Measurements from ENCODE around the gene NPM3.

Gene NPM3

DNA sequence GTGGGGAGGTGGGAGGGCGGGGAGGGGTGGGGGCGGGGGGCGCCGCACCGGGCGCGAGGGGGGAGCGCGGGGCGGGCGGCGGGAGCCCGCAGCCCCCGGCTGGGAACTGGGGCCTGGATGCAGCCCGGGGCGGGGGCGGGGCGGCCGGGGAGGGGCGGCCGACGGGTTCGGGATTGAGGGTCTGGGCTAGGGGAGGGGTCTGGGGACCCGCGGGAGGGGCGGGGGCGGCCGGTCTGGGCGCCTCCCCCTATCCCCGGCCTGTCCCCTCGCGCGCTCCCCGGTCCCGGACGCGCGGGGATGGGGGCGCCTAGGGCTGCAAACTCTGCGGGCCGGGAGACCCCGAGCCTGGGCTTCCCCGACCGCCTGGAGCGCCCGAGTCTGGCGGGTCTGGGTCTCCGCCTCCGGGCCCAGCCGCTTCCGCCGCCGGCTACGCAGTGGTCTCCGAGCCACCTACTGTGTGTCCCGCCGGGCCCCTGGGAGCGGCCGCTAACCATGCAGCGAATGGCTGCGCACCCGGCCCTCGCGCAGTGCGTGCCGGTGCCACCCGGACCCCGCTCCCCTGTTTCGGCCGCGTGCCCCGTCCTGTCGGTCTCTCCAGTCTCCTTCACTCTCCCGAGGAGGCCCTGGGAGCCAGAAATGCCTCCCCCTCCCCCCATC, 7.0 kb downstream of the NPM3 start:
- TF ChIP-seq JUND (IDR thresholded peaks at IDR 0.05; ENCODE audit: low read depth): no peak
- in situ Hi-C loops (cut with HindIII; ENCODE audit: low pct_unique_long_range_greater_than_20kb, low sequenced_read_pairs): no loop called here
- no peak for DNase-seq (ENCODE audit: low read depth in 1 of 2, low spot score in 1 of 2)

GRCh38 chr10:101775273-101776160, 7.7 kb downstream of the NPM3 start, which contains the start of gene FGF8:
TSS of gene FGF8 (minus strand) at chr10:101776114. CDS start at chr10:101775900, 214 bp downstream.
- no peak for TF ChIP-seq JUND (IDR thresholded peaks at IDR 0.05; ENCODE audit: low read depth)
- in situ Hi-C loops (cut with HindIII; ENCODE audit: low pct_unique_long_range_greater_than_20kb, low sequenced_read_pairs): no loop called here
- DNase-seq (ENCODE audit: low read depth in 1 of 2, low spot score in 1 of 2): no peak

DNA sequence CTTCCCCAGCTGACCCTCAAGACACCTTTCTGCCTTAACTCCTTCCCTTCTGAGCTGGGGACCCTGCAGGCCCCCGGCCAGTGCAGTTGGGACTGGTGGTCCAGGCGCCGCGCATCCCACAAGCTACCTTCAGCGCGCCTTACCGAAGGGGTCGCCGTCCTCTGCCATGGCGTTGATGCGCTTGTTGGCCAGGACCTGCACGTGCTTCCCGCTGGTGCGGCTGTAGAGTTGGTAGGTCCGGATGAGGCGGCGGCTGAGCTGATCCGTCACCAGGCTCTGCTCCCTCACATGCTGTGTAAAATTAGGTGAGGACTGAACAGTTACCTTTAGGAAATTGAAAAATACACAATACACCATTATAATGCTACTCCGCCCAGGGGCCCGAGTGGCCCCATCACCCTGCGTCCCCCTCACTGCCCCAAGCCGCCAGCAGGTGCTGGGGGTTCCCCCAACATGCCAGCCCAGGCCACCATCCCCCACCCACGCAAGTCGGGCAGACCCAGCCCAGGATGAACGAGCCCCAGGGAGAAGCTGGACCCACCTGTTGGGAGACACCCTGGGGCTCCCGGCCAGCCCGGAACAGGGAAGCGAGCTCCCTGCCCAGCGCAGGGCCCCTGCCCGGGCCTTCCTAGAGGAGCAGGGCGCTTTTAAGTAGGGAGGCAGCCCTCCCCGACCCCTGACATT, 8.5 kb downstream of the NPM3 start:
- no peak for TF ChIP-seq JUND (IDR thresholded peaks at IDR 0.05; ENCODE audit: low read depth)
- in situ Hi-C loops (cut with HindIII; ENCODE audit: low pct_unique_long_range_greater_than_20kb, low sequenced_read_pairs): no loop called here
- DNase-seq (ENCODE audit: low read depth in 1 of 2, low spot score in 1 of 2): no peak

GRCh38 chr10:101773923-101774588, 9.2 kb downstream of the NPM3 start:
- TF ChIP-seq JUND (IDR thresholded peaks at IDR 0.05; ENCODE audit: low read depth): no peak
- in situ Hi-C loops (cut with HindIII; ENCODE audit: low pct_unique_long_range_greater_than_20kb, low sequenced_read_pairs): no loop called here

DNA sequence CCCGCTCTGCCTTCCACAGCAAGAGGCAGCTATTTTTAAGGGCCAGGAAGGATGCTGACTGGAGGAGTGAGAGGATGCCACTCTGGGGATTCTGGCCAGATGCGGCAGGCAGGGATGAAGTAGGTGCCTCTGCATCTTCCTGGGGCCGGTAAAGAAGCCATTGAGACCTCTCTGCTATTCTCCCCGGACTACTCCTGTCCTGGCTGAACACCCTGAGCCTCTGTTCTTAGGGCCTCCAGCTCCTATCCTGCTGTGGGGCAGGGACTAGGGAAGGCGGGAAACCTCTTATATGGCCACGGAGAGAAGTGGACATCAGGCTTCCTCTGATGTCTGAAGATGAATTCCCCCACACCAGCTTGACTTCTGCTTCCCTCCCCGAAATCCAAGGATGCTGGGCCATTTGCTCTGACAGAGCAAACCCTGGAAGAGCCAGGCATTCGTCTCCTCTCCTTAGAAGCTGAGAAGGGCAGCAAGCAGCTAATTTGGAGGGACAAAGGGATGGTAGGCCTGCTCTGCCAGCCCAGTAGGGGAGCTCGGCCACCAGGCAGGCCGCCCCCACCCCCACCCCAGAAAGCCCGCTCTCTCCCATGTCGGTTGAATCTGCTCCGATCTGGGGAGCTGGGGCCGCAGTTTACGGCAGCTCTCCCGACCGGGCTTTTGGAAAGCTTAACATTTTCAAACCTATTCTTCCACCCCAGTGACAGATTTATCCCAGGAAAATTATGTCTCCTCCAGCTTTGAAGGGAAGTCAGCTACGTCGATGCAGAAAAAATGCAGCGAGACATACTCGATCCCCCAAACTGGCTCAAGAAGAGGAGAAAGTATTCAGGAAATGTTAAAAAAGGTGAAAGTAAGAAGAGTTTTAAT, 10.1 kb downstream of the NPM3 start:
- no peak for TF ChIP-seq JUND (IDR thresholded peaks at IDR 0.05; ENCODE audit: low read depth)
- in situ Hi-C loops (cut with HindIII; ENCODE audit: low pct_unique_long_range_greater_than_20kb, low sequenced_read_pairs): no loop called here
- DNase-seq (ENCODE audit: low read depth in 1 of 2, low spot score in 1 of 2): no peak

More at GRCh38 chr10:101773923-101774588, 9.2 kb downstream of the NPM3 start:
- no peak for DNase-seq (ENCODE audit: low read depth in 1 of 2, low spot score in 1 of 2)

- DNase-seq (ENCODE audit: low read depth in 1 of 2, low spot score in 1 of 2): no peak
- in situ Hi-C loops (cut with HindIII; ENCODE audit: low pct_unique_long_range_greater_than_20kb, low sequenced_read_pairs): no loop called here
- no peak for TF ChIP-seq JUND (IDR thresholded peaks at IDR 0.05; ENCODE audit: low read depth)
Observed at GRCh38 chr10:101772017-101772894, 11.0 kb downstream of the NPM3 start.

GRCh38 chr10:101771380-101771779, 11.9 kb downstream of the NPM3 start:
- in situ Hi-C loops (cut with HindIII; ENCODE audit: low pct_unique_long_range_greater_than_20kb, low sequenced_read_pairs): no loop called here
- no peak for DNase-seq (ENCODE audit: low read depth in 1 of 2, low spot score in 1 of 2)
- no peak for TF ChIP-seq JUND (IDR thresholded peaks at IDR 0.05; ENCODE audit: low read depth)

GRCh38 chr10:101770331-101771215, 12.7 kb downstream of the NPM3 start:
- no peak for DNase-seq (ENCODE audit: low read depth in 1 of 2, low spot score in 1 of 2)
- TF ChIP-seq JUND (IDR thresholded peaks at IDR 0.05; ENCODE audit: low read depth): no peak
- in situ Hi-C loops (cut with HindIII; ENCODE audit: low pct_unique_long_range_greater_than_20kb, low sequenced_read_pairs): no loop called here

- in situ Hi-C loops (cut with HindIII; ENCODE audit: low pct_unique_long_range_greater_than_20kb, low sequenced_read_pairs): no loop called here
- no peak for DNase-seq (ENCODE audit: low read depth in 1 of 2, low spot score in 1 of 2)
- TF ChIP-seq JUND (IDR thresholded peaks at IDR 0.05; ENCODE audit: low read depth): no peak
Observed at GRCh38 chr10:101769541-101770180, 13.6 kb downstream of the NPM3 start.
